T-cell (primary cell): Measurements from ENCODE around the gene KIAA0513. TPM values are rescaled to one million over a fixed set of nuclear protein-coding genes. Genes with fewer than 3 reads are reported as not detected.

ENCODE experiments used
- ATAC-seq, 4 experiments: fragments of 200-7000 bp in 3 of 4; fragments of 150-1000 bp in 1 of 4; cut with Tn5 transposase; replicated peaks in 1 of 4; 1 replicate in 3 of 4; 2 replicates in 1 of 4; pipeline ENCODE4 v1.10.0; 2021; ENCODE audit warnings: moderate library complexity in 3 of 4, mild to moderate bottlenecking in 2 of 4, moderate number of reproducible peaks in 1 of 4
- CTCF ChIA-PET, 2 donors: fragments of 300-600 bp; sonication (Branson Sonifier 250); formaldehyde crosslinking; loops; one replicate each; lab custom pipeline; 2022; ENCODE audit warnings: antibody characterized with exemption in 2 of 2; lab: Charles Lee
- POLR2A ChIA-PET, 2 donors: fragments of 300-600 bp; sonication (Branson Sonifier 250); formaldehyde crosslinking; loops; one replicate each; lab custom pipeline; 2022; ENCODE audit warnings: antibody characterized with exemption in 2 of 2; lab: Charles Lee
- DNase-seq, 35 experiments: peaks; one replicate each; pipeline versions ENCODE4 v3.0.0 to v3.0.0-alpha.2; 2013 to 2023
- H3K27ac ChIP-seq: one replicate; pipeline ENCODE4 v1.5.1; 2013; ENCODE audit warnings: low read length
- H3K27me3 ChIP-seq, 2 experiments: replicated peaks in 1 of 2; 1 replicate in 1 of 2; 2 replicates in 1 of 2; pipeline versions ENCODE4 v1.6.1 to v1.7.0; 2013; ENCODE audit warnings: low read length in 1 of 2, mixed read lengths in 1 of 2; ENCODE audit not compliant: control insufficient read depth in 2 of 2, insufficient read depth in 2 of 2; ENCODE audit errors: extremely low read depth in 1 of 2
- H3K36me3 ChIP-seq, 2 donors: 1 replicate in 1 of 2; 2 replicates in 1 of 2; pipeline versions ENCODE4 v1.6.1 to v1.7.0; 2013; ENCODE audit warnings: low read length in 1 of 2; ENCODE audit not compliant: control insufficient read depth in 2 of 2, insufficient read depth in 1 of 2; ENCODE audit errors: extremely low read depth in 1 of 2
- H3K4me1 ChIP-seq, 2 experiments: 1 replicate in 1 of 2; 2 replicates in 1 of 2; pipeline versions ENCODE4 v1.6.1 to v1.7.0; 2013; ENCODE audit warnings: low read length in 2 of 2, mixed read lengths in 1 of 2; ENCODE audit not compliant: insufficient read depth in 2 of 2, control insufficient read depth in 1 of 2; ENCODE audit errors: extremely low read depth in 1 of 2
- H3K4me3 ChIP-seq, 2 donors: 1 replicate in 1 of 2; 2 replicates in 1 of 2; pipeline versions ENCODE4 v1.5.1 to v1.7.0; 2013; ENCODE audit warnings: mild to moderate bottlenecking in 2 of 2, low read length in 1 of 2, moderate library complexity in 1 of 2; ENCODE audit not compliant: control insufficient read depth in 1 of 2; ENCODE audit errors: extremely low read depth in 1 of 2
- H3K9me3 ChIP-seq: 2 replicates; pipeline ENCODE4 v1.7.0; 2013
- H3K27ac Mint-ChIP-seq, 2 donors: one replicate each; pipeline ENCODE4 v1.8.0; 2020 to 2021; ENCODE audit warnings: mild to moderate bottlenecking in 2 of 2, mixed read lengths in 2 of 2
- H3K27me3 Mint-ChIP-seq, 2 donors: one replicate each; pipeline ENCODE4 v1.8.0; 2021 to 2022; ENCODE audit warnings: mixed read lengths in 2 of 2
- H3K36me3 Mint-ChIP-seq: one replicate; pipeline ENCODE4 v1.8.0; 2021; ENCODE audit warnings: mixed read lengths
- H3K4me1 Mint-ChIP-seq, 3 donors: one replicate each; pipeline ENCODE4 v1.8.0; 2020 to 2022; ENCODE audit warnings: mixed read lengths in 3 of 3, mild to moderate bottlenecking in 1 of 3
- H3K4me3 Mint-ChIP-seq, 3 donors: one replicate each; pipeline ENCODE4 v1.8.0; 2020 to 2022; ENCODE audit warnings: mild to moderate bottlenecking in 3 of 3, mixed read lengths in 3 of 3, moderate library complexity in 3 of 3
- H3K9me3 Mint-ChIP-seq, 3 donors: one replicate each; pipeline ENCODE4 v1.8.0; 2020 to 2022; ENCODE audit warnings: mixed read lengths in 3 of 3
- WGBS: methylation state at CpG from one replicate; pipeline ENCODE4 v1.1.5; 2013; ENCODE audit warnings: missing lambda C conversion rate; ENCODE audit not compliant: insufficient coverage; 5-methylcytosine and 5-hydroxymethylcytosine counted together
- total RNA-seq, 35 experiments: library from RNA in 6 of 35; stranded (reverse) in 6 of 35; fragments of 120-200 nt in 1 of 35; gene quantifications; one replicate each; pipeline versions ENCODE4 v1.2.1 to v1.2.4 and lab custom pipeline; 2013 to 2026

Gene KIAA0513
- total RNA-seq, 5 donors from 2014 or later (not counting 1 experiment from before 2014, with no cell fraction given), result 9.2 to 19.7 (median 17.2) TPM

DNA sequence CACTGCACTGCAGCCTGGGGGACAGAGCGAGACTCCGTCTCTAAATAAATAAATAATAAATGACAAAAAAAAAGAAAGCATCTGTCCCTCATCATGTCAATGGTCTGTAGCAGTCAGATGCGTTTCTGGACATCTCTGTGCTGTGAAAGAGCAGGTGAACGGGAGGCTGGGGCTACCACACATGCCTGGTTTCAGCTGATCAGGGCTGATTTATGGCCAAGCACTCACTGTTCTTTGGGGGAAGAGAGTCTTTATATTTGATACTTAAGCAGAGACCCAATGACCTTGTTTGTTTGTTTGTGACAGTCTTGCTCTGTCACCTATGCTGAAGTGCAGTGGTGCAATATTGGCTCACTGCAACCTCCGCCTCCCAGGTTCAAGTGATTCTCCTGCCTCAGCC, 17.5 kb downstream of the KIAA0513 start:
- peaks cover 2 to 8% of the 10 kb centered on the region in 2 donors for H3K36me3 ChIP-seq
- 95% methylated on average over 2 of the region's 5 CpGs for WGBS
- no peaks in the 10 kb centered on the region for H3K9me3 ChIP-seq
- no peak for DNase-seq
- H3K9me3 Mint-ChIP-seq, result no peaks in the 10 kb centered on the region
- no peak overlapping the region for H3K27ac Mint-ChIP-seq
- no peak overlapping the region for H3K4me3 ChIP-seq
- POLR2A ChIA-PET, result no interaction called here
- CTCF ChIA-PET, result no interaction called here
- no peaks in the 10 kb centered on the region for H3K27me3 Mint-ChIP-seq
- H3K4me1 Mint-ChIP-seq, result peaks cover 28 to 36% (median 30%) of the 10 kb centered on the region in 3 donors
- H3K4me1 ChIP-seq, result peaks cover 8 to 24% of the 10 kb centered on the region in 2 experiments
- no peak overlapping the region for H3K4me3 Mint-ChIP-seq
- H3K27ac ChIP-seq, result no peak overlapping the region
- ATAC-seq, result no peak
- H3K27me3 ChIP-seq, result no peaks in the 10 kb centered on the region
- H3K36me3 Mint-ChIP-seq, result peaks cover 16% of the 10 kb centered on the region

DNA sequence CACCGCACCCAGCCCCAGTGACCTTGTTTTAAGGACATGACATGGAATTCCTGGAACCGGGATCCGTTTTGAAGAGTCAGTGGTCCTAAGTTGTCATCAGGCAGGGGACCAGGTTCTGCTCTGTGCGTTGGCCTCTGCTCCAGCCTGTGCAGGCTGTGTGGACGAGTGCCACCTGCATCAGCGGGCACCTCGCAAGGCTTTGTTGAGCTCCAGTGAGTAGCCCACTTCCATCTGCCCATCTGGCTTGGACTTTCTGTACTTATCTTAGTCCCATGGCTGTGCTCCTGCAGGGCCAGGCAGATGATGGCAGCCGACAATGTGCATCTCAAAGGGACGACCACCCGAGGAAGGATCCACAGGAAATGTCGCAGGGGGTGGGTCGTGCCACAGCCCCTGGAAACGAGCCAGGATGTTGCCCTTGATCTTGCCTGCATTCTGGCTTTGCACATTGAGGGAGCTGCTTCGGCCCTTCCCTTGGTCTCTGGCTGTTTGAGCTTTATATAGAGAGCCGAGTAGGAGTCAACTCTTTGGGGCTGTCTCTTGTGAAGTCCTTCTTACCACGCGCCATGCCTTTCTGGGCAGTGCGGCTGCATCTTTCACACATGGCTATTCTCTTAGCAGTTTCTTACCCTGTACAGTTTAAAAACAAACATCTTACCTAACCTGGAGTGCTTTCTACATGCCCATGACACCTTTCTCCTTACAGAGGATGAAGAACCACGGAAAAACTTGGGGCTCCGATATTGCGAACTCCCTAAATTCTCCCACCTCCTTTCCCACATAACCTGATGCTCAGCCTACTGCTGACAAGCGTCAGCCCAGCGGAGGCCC, 18.3 kb downstream of the KIAA0513 start:
- H3K4me1 ChIP-seq, result peaks cover 10 to 24% of the 10 kb centered on the region in 2 experiments
- H3K27me3 ChIP-seq, result no peaks in the 10 kb centered on the region
- CTCF ChIA-PET, result no interaction called here
- Mint-ChIP-seq H3K9me3 (no peaks in the 10 kb centered on the region), H3K36me3 (peaks cover 16% of the 10 kb centered on the region), H3K27me3 (no peaks in the 10 kb centered on the region), H3K4me1 (peaks cover 30 to 36% (median 33%) of the 10 kb centered on the region in 3 donors), H3K4me3 (peak overlapping the region in 1 of 3 donors; percentile 76), H3K27ac (peak overlapping the region in 1 of 2 donors; percentile 86)
- DNase-seq (no peak), ATAC-seq (no peak)
- POLR2A ChIA-PET, result no interaction called here
- no peak overlapping the region for H3K4me3 ChIP-seq
- WGBS, result 79% methylated on average over 22 of the region's 23 CpGs
- H3K9me3 ChIP-seq, result no peaks in the 10 kb centered on the region
- H3K27ac ChIP-seq, result no peak overlapping the region
- H3K36me3 ChIP-seq, result peaks cover 0 to 8% of the 10 kb centered on the region in 2 donors

DNA sequence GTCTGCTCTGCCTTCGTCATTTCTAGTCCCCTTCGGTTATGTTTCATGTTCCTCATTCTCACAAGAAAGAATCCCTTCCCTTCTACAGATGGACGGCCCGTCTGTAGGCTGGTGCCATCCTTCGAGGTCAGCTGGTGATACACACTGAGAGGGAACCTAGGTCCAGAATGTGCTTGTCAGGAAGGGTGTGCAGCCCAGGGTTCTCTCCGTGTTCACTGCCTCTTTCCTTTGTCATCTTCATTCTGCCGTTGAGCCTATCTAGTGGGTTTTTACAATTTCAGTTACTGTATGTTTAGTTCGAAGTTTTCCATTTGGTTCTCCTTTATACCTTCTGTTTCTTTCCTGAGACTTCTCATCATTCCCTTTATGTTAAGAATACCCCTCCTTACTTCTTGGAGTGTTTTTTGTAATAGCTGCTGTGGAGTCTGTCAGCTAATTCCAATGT, 18.9 kb downstream of the KIAA0513 start:
- POLR2A ChIA-PET, result interaction anchor here in 1 of 2 donors (0.5 kb wide), 1 partner anchor 49 kb away, joined by 8 read pairs; no protein-coding TSS in a partner anchor
- H3K4me1 ChIP-seq, result peaks cover 10 to 24% of the 10 kb centered on the region in 2 experiments
- DNase-seq, result no peak
- peaks cover 16% of the 10 kb centered on the region for H3K36me3 Mint-ChIP-seq
- peaks cover 0 to 8% of the 10 kb centered on the region in 2 donors for H3K36me3 ChIP-seq
- ATAC-seq, result no peak
- no peaks in the 10 kb centered on the region for H3K9me3 ChIP-seq
- H3K4me1 Mint-ChIP-seq, result peaks cover 30 to 36% (median 33%) of the 10 kb centered on the region in 3 donors
- peak overlapping the region in 1 of 3 donors; percentile 76 for H3K4me3 Mint-ChIP-seq
- no peaks in the 10 kb centered on the region for H3K27me3 Mint-ChIP-seq
- H3K9me3 Mint-ChIP-seq, result no peaks in the 10 kb centered on the region
- CTCF ChIA-PET, result interaction anchor here in 1 of 2 donors (0.6 kb wide), 1 partner anchor 127 kb away, joined by 3 read pairs; no protein-coding TSS in a partner anchor
- H3K27me3 ChIP-seq, result no peaks in the 10 kb centered on the region
- no peak overlapping the region for H3K27ac ChIP-seq
- peak overlapping the region; percentile 86 for H3K27ac Mint-ChIP-seq
- WGBS, result 97% methylated on average over 5 of the region's 8 CpGs
- H3K4me3 ChIP-seq, result no peak overlapping the region

DNA sequence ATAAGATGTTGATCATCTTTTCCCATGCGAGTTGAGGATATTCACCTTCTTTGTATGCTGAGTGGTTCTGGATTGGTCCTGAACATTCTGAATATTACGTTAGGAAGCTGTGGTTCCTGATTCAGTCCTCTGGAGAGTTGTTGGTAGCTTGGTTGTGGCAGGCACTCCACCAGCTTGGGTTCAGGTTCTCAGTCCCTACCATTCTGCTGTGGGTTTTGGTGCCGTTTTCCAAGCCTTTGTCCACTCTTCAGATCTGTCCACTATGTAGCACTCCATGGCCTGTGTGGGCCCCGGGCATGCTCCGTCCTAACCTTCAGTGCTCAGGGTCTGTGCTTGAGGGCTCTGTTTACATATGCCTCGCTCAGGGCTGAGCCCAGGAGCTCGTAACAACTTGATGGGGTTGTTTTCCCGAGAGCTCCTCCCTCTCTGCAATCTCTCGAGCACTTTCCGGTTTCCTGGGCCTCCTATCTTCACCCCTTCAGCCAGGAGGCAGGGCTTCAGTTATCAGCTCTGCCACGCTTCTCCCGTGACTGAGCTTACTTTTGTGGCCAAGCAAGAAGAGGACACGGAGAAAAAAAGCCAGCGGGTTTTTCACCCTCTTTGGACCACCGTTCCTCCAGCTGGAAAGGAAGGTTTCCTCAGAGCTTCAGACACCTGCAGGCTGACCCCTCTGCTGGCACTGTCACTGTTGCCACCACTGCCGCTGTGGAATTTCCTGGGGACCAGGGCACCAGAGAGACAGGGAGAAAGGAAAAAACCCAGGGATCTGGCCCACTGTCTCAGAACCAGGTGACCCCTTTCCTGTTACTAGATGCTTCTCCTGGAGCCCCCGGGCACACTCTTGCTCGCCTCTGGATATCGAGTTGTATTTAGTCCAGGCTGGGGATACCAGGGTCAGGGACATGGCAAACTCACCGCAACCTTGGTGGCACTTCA, 19.6 kb downstream of the KIAA0513 start:
- Mint-ChIP-seq H3K27ac (peak overlapping the region; percentile 86), H3K36me3 (peaks cover 16% of the 10 kb centered on the region), H3K4me1 (peaks cover 30 to 36% (median 33%) of the 10 kb centered on the region in 3 donors), H3K4me3 (peak overlapping the region; percentile 6 to 76 (median 41)), H3K9me3 (no peaks in the 10 kb centered on the region), H3K27me3 (no peaks in the 10 kb centered on the region)
- 72% methylated on average over 18 of the region's 20 CpGs for WGBS
- Histone ChIP-seq H3K36me3 (peaks cover 0 to 8% of the 10 kb centered on the region in 2 donors), H3K4me1 (peaks cover 10 to 24% of the 10 kb centered on the region in 2 experiments), H3K9me3 (no peaks in the 10 kb centered on the region), H3K27me3 (no peaks in the 10 kb centered on the region), H3K4me3 (peak overlapping the region in 1 of 2 donors; percentile 46), H3K27ac (no peak overlapping the region)
- CTCF ChIA-PET, result interaction anchor here in 1 of 2 donors (0.6 kb wide), 1 partner anchor 128 kb away, joined by 3 read pairs; no protein-coding TSS in a partner anchor
- ATAC-seq (peak; percentile 77 to 89 (median 84)), DNase-seq (peak in 7 of 35 experiments; percentile 12 to 52 (median 25))
- POLR2A ChIA-PET, result interaction anchor here in 1 of 2 donors (0.5 kb wide), 1 partner anchor 50 kb away, joined by 8 read pairs; no protein-coding TSS in a partner anchor

DNA sequence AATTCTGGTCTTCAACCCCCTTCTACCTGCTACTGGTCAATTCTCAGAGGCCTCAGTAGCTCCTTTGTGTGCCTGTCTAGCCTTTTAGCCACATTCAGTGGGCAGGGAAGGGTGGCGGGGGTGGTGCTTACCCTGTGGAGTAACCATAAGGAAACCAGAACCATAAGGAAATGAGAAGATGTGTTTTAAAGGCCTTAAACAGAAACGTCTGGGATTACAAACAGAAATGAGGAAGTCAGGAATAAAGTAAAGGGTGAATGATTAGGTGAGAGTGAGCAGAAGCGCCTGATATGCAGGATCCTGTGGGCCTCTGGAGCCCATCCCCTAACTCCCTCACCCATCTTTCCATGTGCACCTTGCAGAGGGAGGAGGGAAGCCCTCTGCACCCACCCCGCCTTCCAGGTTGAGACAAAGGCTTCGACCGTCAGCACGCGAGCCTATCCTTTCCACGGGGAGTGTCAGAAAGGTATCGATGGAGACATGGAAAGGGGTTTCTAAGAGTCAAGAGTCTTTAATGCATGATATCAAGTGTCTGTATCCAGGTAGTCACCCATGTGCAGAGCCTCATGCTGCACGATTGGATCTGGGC, 20.4 kb downstream of the KIAA0513 start:
- no peaks in the 10 kb centered on the region for H3K9me3 Mint-ChIP-seq
- peaks cover 10 to 24% of the 10 kb centered on the region in 2 experiments for H3K4me1 ChIP-seq
- no peak overlapping the region for H3K27ac ChIP-seq
- peak overlapping the region; percentile 86 for H3K27ac Mint-ChIP-seq
- CTCF ChIA-PET, result no interaction called here
- 100% methylated on average over 1 of the region's 11 CpGs for WGBS
- H3K36me3 Mint-ChIP-seq, result peaks cover 16% of the 10 kb centered on the region
- ATAC-seq (no peak), DNase-seq (no peak)
- peak overlapping the region in 1 of 2 donors; percentile 46 for H3K4me3 ChIP-seq
- POLR2A ChIA-PET, result no interaction called here
- H3K27me3 ChIP-seq, result no peaks in the 10 kb centered on the region
- no peaks in the 10 kb centered on the region for H3K27me3 Mint-ChIP-seq
- H3K4me3 Mint-ChIP-seq, result peak overlapping the region in 2 of 3 donors; percentile 41 to 76
- H3K9me3 ChIP-seq, result no peaks in the 10 kb centered on the region
- H3K36me3 ChIP-seq, result peaks cover 2 to 8% of the 10 kb centered on the region in 2 donors
- peaks cover 30 to 36% (median 33%) of the 10 kb centered on the region in 3 donors for H3K4me1 Mint-ChIP-seq
